Measurements from ENCODE around the gene C1orf122.

The C1orf122 gene

DNA sequence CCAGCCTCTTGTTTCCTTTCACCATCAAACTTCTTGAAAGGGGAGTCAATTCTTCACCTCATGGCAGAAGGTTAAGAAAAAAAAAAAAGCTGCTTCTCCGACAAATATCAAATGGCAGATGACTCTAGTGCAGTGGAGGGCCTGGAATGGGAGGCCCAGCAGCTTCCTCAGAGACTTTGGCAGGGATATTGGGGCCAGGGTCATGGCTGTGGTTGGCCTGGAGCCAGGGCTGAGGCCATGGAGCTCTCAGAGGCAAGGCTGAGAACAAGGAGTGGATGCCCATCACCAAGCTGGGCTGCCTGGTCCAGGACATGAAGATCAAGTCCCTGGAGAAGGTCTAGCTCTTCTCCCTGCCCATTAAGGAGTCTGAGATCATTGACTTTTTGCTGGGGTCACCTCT is 33.1 kb downstream of the C1orf122 start:
- Histone ChIP-seq H3K9me2 (replicated peaks; ENCODE audit: insufficient read depth, low read length) (no peaks in the 10 kb centered on the region), H3K9me3 (ENCODE audit: insufficient read depth, low read length) (no peaks in the 10 kb centered on the region), H3F3A (ENCODE audit: insufficient read depth) (no peaks in the 10 kb centered on the region), H3K36me3 (ENCODE audit: low read length) (0 out of 2 replicates have a peak, but pooled peaks cover 2% of the 10 kb centered on the region), H3K79me2 (ENCODE audit: insufficient read depth, low read length) (peaks cover 16% of the 10 kb centered on the region; the same call in 1 of the 2 replicates), H3K4me3 (ENCODE audit: insufficient read depth, low read length, poor library complexity, severe bottlenecking) (no peak overlapping the region), H4K20me1 (ENCODE audit: low read depth, low read length) (no peaks in the 10 kb centered on the region), H3K27ac (ENCODE audit: low read depth, low read length) (no peak overlapping the region), H3K9ac (ENCODE audit: low read length) (no peak overlapping the region), H3K4me2 (ENCODE audit: low read depth, low read length, poor library complexity, severe bottlenecking) (no peak overlapping the region), H3K27me3 (ENCODE audit: low read length) (no peaks in the 10 kb centered on the region), H2AFZ (ENCODE audit: low read depth, low read length, severe bottlenecking) (no peak overlapping the region)
- TF ChIP-seq, protein P1, sequence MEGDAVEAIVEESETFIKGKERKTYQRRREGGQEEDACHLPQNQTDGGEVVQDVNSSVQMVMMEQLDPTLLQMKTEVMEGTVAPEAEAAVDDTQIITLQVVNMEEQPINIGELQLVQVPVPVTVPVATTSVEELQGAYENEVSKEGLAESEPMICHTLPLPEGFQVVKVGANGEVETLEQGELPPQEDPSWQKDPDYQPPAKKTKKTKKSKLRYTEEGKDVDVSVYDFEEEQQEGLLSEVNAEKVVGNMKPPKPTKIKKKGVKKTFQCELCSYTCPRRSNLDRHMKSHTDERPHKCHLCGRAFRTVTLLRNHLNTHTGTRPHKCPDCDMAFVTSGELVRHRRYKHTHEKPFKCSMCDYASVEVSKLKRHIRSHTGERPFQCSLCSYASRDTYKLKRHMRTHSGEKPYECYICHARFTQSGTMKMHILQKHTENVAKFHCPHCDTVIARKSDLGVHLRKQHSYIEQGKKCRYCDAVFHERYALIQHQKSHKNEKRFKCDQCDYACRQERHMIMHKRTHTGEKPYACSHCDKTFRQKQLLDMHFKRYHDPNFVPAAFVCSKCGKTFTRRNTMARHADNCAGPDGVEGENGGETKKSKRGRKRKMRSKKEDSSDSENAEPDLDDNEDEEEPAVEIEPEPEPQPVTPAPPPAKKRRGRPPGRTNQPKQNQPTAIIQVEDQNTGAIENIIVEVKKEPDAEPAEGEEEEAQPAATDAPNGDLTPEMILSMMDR (IDR thresholded peaks at IDR 0.05; ENCODE audit: insufficient read depth, low read length, poor library complexity, severe bottlenecking), result no peak
- no peak for TF ChIP-seq EZH2phosphoT487 (conservative IDR thresholded peaks at IDR 0.05; ENCODE audit: low read length)

GRCh38 chr1:37841652-37842051 is 34.1 kb downstream of the C1orf122 start:
- Histone ChIP-seq H3K9ac (ENCODE audit: low read length) (no peak overlapping the region), H3K9me3 (ENCODE audit: insufficient read depth, low read length) (no peaks in the 10 kb centered on the region), H3K9me2 (replicated peaks; ENCODE audit: insufficient read depth, low read length) (no peaks in the 10 kb centered on the region), H3K36me3 (ENCODE audit: low read length) (0 out of 2 replicates have a peak, but pooled peaks cover 2% of the 10 kb centered on the region), H2AFZ (ENCODE audit: low read depth, low read length, severe bottlenecking) (no peak overlapping the region), H3F3A (ENCODE audit: insufficient read depth) (no peaks in the 10 kb centered on the region), H3K79me2 (ENCODE audit: insufficient read depth, low read length) (peaks cover 26% of the 10 kb centered on the region), H4K20me1 (ENCODE audit: low read depth, low read length) (no peaks in the 10 kb centered on the region), H3K4me2 (ENCODE audit: low read depth, low read length, poor library complexity, severe bottlenecking) (no peak overlapping the region), H3K27ac (ENCODE audit: low read depth, low read length) (no peak overlapping the region), H3K27me3 (ENCODE audit: low read length) (no peaks in the 10 kb centered on the region), H3K4me3 (ENCODE audit: insufficient read depth, low read length, poor library complexity, severe bottlenecking) (no peak overlapping the region)
- no peak for TF ChIP-seq EZH2phosphoT487 (conservative IDR thresholded peaks at IDR 0.05; ENCODE audit: low read length)
- TF ChIP-seq, protein P1 (IDR thresholded peaks at IDR 0.05; ENCODE audit: insufficient read depth, low read length, poor library complexity, severe bottlenecking), result no peak

DNA sequence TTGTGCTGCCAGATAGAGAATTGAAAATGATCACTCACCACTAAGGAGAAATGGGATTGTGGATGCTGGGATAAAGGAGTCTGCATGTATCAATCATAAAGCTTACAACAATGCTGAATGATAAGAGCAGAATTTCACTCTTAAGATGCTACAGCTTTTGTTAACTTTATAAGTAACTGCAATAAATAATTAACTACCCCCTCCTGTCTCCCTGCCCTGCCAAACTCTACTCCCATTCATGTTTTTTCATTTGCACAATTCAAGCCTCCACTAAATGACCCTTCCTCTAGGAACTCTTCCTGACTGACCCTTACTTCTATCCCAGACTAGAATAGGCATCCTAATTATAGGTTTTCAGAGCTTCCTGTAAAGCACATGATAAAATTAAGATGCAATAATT is 36.9 kb downstream of the C1orf122 start:
- Histone ChIP-seq H3K9ac (ENCODE audit: low read length) (no peak overlapping the region), H3F3A (ENCODE audit: insufficient read depth) (no peaks in the 10 kb centered on the region), H3K27ac (ENCODE audit: low read depth, low read length) (no peak overlapping the region), H3K4me3 (ENCODE audit: insufficient read depth, low read length, poor library complexity, severe bottlenecking) (no peak overlapping the region), H4K20me1 (ENCODE audit: low read depth, low read length) (no peaks in the 10 kb centered on the region), H3K36me3 (ENCODE audit: low read length) (no peaks in the 10 kb centered on the region), H3K79me2 (ENCODE audit: insufficient read depth, low read length) (peaks cover 49% of the 10 kb centered on the region), H3K9me3 (ENCODE audit: insufficient read depth, low read length) (no peaks in the 10 kb centered on the region), H2AFZ (ENCODE audit: low read depth, low read length, severe bottlenecking) (no peak overlapping the region), H3K4me2 (ENCODE audit: low read depth, low read length, poor library complexity, severe bottlenecking) (no peak overlapping the region), H3K27me3 (ENCODE audit: low read length) (no peaks in the 10 kb centered on the region), H3K9me2 (replicated peaks; ENCODE audit: insufficient read depth, low read length) (no peaks in the 10 kb centered on the region)
- TF ChIP-seq, protein P1 (IDR thresholded peaks at IDR 0.05; ENCODE audit: insufficient read depth, low read length, poor library complexity, severe bottlenecking), result no peak
- no peak for TF ChIP-seq EZH2phosphoT487 (conservative IDR thresholded peaks at IDR 0.05; ENCODE audit: low read length)

Measured in SU-DHL-6 (cell line).